ENCODE data around the gene ZNF385B.

The ZNF385B gene

GRCh38 chr2:179614121-179614520 is 247.3 kb downstream of the ZNF385B start:
- Histone ChIP-seq H2BK5ac (ENCODE audit: low read depth, low read length, poor library complexity, severe bottlenecking) (no peak overlapping the region), H3K4me1 (ENCODE audit: control insufficient read depth, insufficient read depth, low read depth, low read length) (peaks cover 6% of the 10 kb centered on the region), H4K8ac (ENCODE audit: low read length) (no peak overlapping the region), H3K27ac (ENCODE audit: low read length, poor library complexity, severe bottlenecking) (peak overlapping the region; percentile 13), H3K23ac (ENCODE audit: low read length in 2 of 2) (no peak overlapping the region), H3K4me2 (ENCODE audit: low read length, poor library complexity, severe bottlenecking) (no peak overlapping the region), H2AFZ (ENCODE audit: low read depth, low read length) (no peak overlapping the region), H3K27me3 (ENCODE audit: control insufficient read depth in 1 of 2, insufficient read depth in 1 of 2, low read length in 2 of 2) (no peaks in the 10 kb centered on the region), H2BK12ac (ENCODE audit: low read length in 2 of 2) (no peak overlapping the region), H2BK15ac (ENCODE audit: low read depth, poor library complexity, severe bottlenecking) (no peak overlapping the region), H3K14ac (ENCODE audit: low read length in 2 of 2) (no peak overlapping the region), H3K4ac (ENCODE audit: low read depth in 1 of 2, low read length in 2 of 2) (no peak overlapping the region), H3K36me3 (ENCODE audit: control insufficient read depth in 1 of 2, insufficient read depth in 2 of 2, low read depth in 1 of 2, low read length in 2 of 2) (no peaks in the 10 kb centered on the region), H2BK120ac (ENCODE audit: low read depth, low read length) (no peak overlapping the region), H3K18ac (ENCODE audit: low read depth in 1 of 2, low read length in 2 of 2) (no peak overlapping the region), H3K4me3 (ENCODE audit: insufficient read depth in 1 of 2, low read depth in 1 of 2, low read length in 2 of 2) (no peak overlapping the region), H4K91ac (ENCODE audit: low read length) (no peak overlapping the region), H2AK5ac (ENCODE audit: low read length, severe bottlenecking) (no peak overlapping the region), H3K79me1 (replicated peaks; ENCODE audit: low read length, poor library complexity, severe bottlenecking) (no peaks in the 10 kb centered on the region), H3K9me3 (ENCODE audit: control insufficient read depth, low read length) (no peaks in the 10 kb centered on the region), H3K9ac (ENCODE audit: low read length) (no peak overlapping the region)
- DNase-seq = no peak
- no CpG with 5 or more reads among the region's 3 CpGs for WGBS

GRCh38 chr2:179613701-179614100 is 247.7 kb downstream of the ZNF385B start:
- WGBS = 95% methylated on average over 3 of the region's 4 CpGs
- Histone ChIP-seq H3K4me1 (ENCODE audit: control insufficient read depth, insufficient read depth, low read depth, low read length) (peaks cover 6% of the 10 kb centered on the region), H3K36me3 (ENCODE audit: control insufficient read depth in 1 of 2, insufficient read depth in 2 of 2, low read depth in 1 of 2, low read length in 2 of 2) (no peaks in the 10 kb centered on the region), H3K79me1 (replicated peaks; ENCODE audit: low read length, poor library complexity, severe bottlenecking) (no peaks in the 10 kb centered on the region), H3K4me3 (ENCODE audit: insufficient read depth in 1 of 2, low read depth in 1 of 2, low read length in 2 of 2) (no peak overlapping the region), H2AK5ac (ENCODE audit: low read length, severe bottlenecking) (peak overlapping the region; percentile 27), H4K91ac (ENCODE audit: low read length) (no peak overlapping the region), H3K23ac (ENCODE audit: low read length in 2 of 2) (no peak overlapping the region), H3K14ac (ENCODE audit: low read length in 2 of 2) (no peak overlapping the region), H2AFZ (ENCODE audit: low read depth, low read length) (no peak overlapping the region), H3K9ac (ENCODE audit: low read length) (no peak overlapping the region), H2BK12ac (ENCODE audit: low read length in 2 of 2) (no peak overlapping the region), H4K8ac (ENCODE audit: low read length) (no peak overlapping the region), H2BK120ac (ENCODE audit: low read depth, low read length) (no peak overlapping the region), H3K27ac (ENCODE audit: low read length, poor library complexity, severe bottlenecking) (peak overlapping the region; percentile 13), H3K27me3 (ENCODE audit: control insufficient read depth in 1 of 2, insufficient read depth in 1 of 2, low read length in 2 of 2) (no peaks in the 10 kb centered on the region), H2BK5ac (ENCODE audit: low read depth, low read length, poor library complexity, severe bottlenecking) (no peak overlapping the region), H3K4ac (ENCODE audit: low read depth in 1 of 2, low read length in 2 of 2) (no peak overlapping the region), H2BK15ac (ENCODE audit: low read depth, poor library complexity, severe bottlenecking) (no peak overlapping the region), H3K18ac (ENCODE audit: low read depth in 1 of 2, low read length in 2 of 2) (no peak overlapping the region), H3K4me2 (ENCODE audit: low read length, poor library complexity, severe bottlenecking) (no peak overlapping the region), H3K9me3 (ENCODE audit: control insufficient read depth, low read length) (no peaks in the 10 kb centered on the region)
- no peak for DNase-seq

- Histone ChIP-seq H2BK12ac (ENCODE audit: low read length in 2 of 2) (no peak overlapping the region), H3K9ac (ENCODE audit: low read length) (no peak overlapping the region), H3K4me3 (ENCODE audit: insufficient read depth in 1 of 2, low read depth in 1 of 2, low read length in 2 of 2) (no peak overlapping the region), H2AK5ac (ENCODE audit: low read length, severe bottlenecking) (peak overlapping the region; percentile 4), H2AFZ (ENCODE audit: low read depth, low read length) (no peak overlapping the region), H2BK120ac (ENCODE audit: low read depth, low read length) (no peak overlapping the region), H3K4me1 (ENCODE audit: control insufficient read depth, insufficient read depth, low read depth, low read length) (peaks cover 6% of the 10 kb centered on the region), H2BK5ac (ENCODE audit: low read depth, low read length, poor library complexity, severe bottlenecking) (no peak overlapping the region), H3K23ac (ENCODE audit: low read length in 2 of 2) (no peak overlapping the region), H3K36me3 (ENCODE audit: control insufficient read depth in 1 of 2, insufficient read depth in 2 of 2, low read depth in 1 of 2, low read length in 2 of 2) (no peaks in the 10 kb centered on the region), H3K4me2 (ENCODE audit: low read length, poor library complexity, severe bottlenecking) (no peak overlapping the region), H4K8ac (ENCODE audit: low read length) (no peak overlapping the region), H3K18ac (ENCODE audit: low read depth in 1 of 2, low read length in 2 of 2) (no peak overlapping the region), H3K9me3 (ENCODE audit: control insufficient read depth, low read length) (no peaks in the 10 kb centered on the region), H3K14ac (ENCODE audit: low read length in 2 of 2) (no peak overlapping the region), H4K91ac (ENCODE audit: low read length) (no peak overlapping the region), H2BK15ac (ENCODE audit: low read depth, poor library complexity, severe bottlenecking) (no peak overlapping the region), H3K4ac (ENCODE audit: low read depth in 1 of 2, low read length in 2 of 2) (no peak overlapping the region), H3K79me1 (replicated peaks; ENCODE audit: low read length, poor library complexity, severe bottlenecking) (no peaks in the 10 kb centered on the region), H3K27me3 (ENCODE audit: control insufficient read depth in 1 of 2, insufficient read depth in 1 of 2, low read length in 2 of 2) (no peaks in the 10 kb centered on the region), H3K27ac (ENCODE audit: low read length, poor library complexity, severe bottlenecking) (no peak overlapping the region)
- DNase-seq = no peak
- WGBS = 92% methylated on average over 2 of the region's 2 CpGs
These were observed 248.1 kb downstream of the ZNF385B start for GRCh38 chr2:179613299-179613651.

- H3K14ac ChIP-seq (ENCODE audit: low read length in 2 of 2) = no peak overlapping the region
- no peak overlapping the region for H2BK5ac ChIP-seq (ENCODE audit: low read depth, low read length, poor library complexity, severe bottlenecking)
- H3K4me2 ChIP-seq (ENCODE audit: low read length, poor library complexity, severe bottlenecking) = no peak overlapping the region
- no peak overlapping the region for H3K4me3 ChIP-seq (ENCODE audit: insufficient read depth in 1 of 2, low read depth in 1 of 2, low read length in 2 of 2)
- 79% methylated on average over 7 of the region's 7 CpGs for WGBS
- H3K4ac ChIP-seq (ENCODE audit: low read depth in 1 of 2, low read length in 2 of 2) = no peak overlapping the region
- peak overlapping the region; percentile 1 for H2BK120ac ChIP-seq (ENCODE audit: low read depth, low read length)
- no peaks in the 10 kb centered on the region for H3K9me3 ChIP-seq (ENCODE audit: control insufficient read depth, low read length)
- no peak overlapping the region for H3K9ac ChIP-seq (ENCODE audit: low read length)
- no peak overlapping the region for H4K91ac ChIP-seq (ENCODE audit: low read length)
- H3K4me1 ChIP-seq (ENCODE audit: control insufficient read depth, insufficient read depth, low read depth, low read length) = peaks cover 6% of the 10 kb centered on the region
- H2AFZ ChIP-seq (ENCODE audit: low read depth, low read length) = no peak overlapping the region
- H3K18ac ChIP-seq (ENCODE audit: low read depth in 1 of 2, low read length in 2 of 2) = no peak overlapping the region
- no peak overlapping the region for H4K8ac ChIP-seq (ENCODE audit: low read length)
- no peak overlapping the region for H3K23ac ChIP-seq (ENCODE audit: low read length in 2 of 2)
- H3K27ac ChIP-seq (ENCODE audit: low read length, poor library complexity, severe bottlenecking) = no peak overlapping the region
- no peak overlapping the region for H2AK5ac ChIP-seq (ENCODE audit: low read length, severe bottlenecking)
- no peak overlapping the region for H2BK12ac ChIP-seq (ENCODE audit: low read length in 2 of 2)
- DNase-seq = no peak
- no peak overlapping the region for H2BK15ac ChIP-seq (ENCODE audit: low read depth, poor library complexity, severe bottlenecking)
- H3K79me1 ChIP-seq (replicated peaks; ENCODE audit: low read length, poor library complexity, severe bottlenecking) = no peaks in the 10 kb centered on the region
- H3K36me3 ChIP-seq (ENCODE audit: control insufficient read depth in 1 of 2, insufficient read depth in 2 of 2, low read depth in 1 of 2, low read length in 2 of 2) = no peaks in the 10 kb centered on the region
- H3K27me3 ChIP-seq (ENCODE audit: control insufficient read depth in 1 of 2, insufficient read depth in 1 of 2, low read length in 2 of 2) = no peaks in the 10 kb centered on the region
These were observed 248.7 kb downstream of the ZNF385B start for GRCh38 chr2:179612591-179613298.
